IMR-90 (cell line): ENCODE results near the gene FBP1. TPM values are rescaled to one million over a fixed set of nuclear protein-coding genes. Genes with fewer than 3 reads are reported as not detected.

Experiments used
- ATAC-seq: fragments of 200-7000 bp; cut with Tn5 transposase; 2 replicates; pipeline ENCODE4 v1.9.1; 2020; ENCODE audit warnings: low read depth, mild to moderate bottlenecking, moderate library complexity
- BruUV-seq: library from RNA; stranded (reverse); fragments of 400-500 nt; replicated peaks from 2 replicates; lab custom pipeline; 2021; lab: Mats Ljungman, UMichigan
- CTCF ChIA-PET: fragments of 300-600 bp; formaldehyde crosslinking; extraction: SDS; loops from one replicate; lab custom pipeline; 2021; ENCODE audit warnings: antibody characterized with exemption; lab: Yijun Ruan, JAX
- POLR2A ChIA-PET: fragments of 300-600 bp; sonication (Branson Sonifier 250); formaldehyde crosslinking; loops from one replicate; lab custom pipeline; 2022; ENCODE audit warnings: antibody characterized with exemption; ENCODE audit not compliant: unreplicated experiment; lab: Charles Lee
- DNase-seq: peaks from one replicate; pipeline ENCODE4 v3.0.0; 2013
- H2AFZ ChIP-seq: replicated peaks from 2 replicates; pipeline ENCODE3; 2013; ENCODE audit warnings: low read length, mild to moderate bottlenecking; ENCODE audit not compliant: poor library complexity
- H2AK5ac ChIP-seq: 2 replicates; pipeline ENCODE4 v1.6.1; 2013; ENCODE audit warnings: low read depth, low read length, inconsistent platforms
- H2AK9ac ChIP-seq: replicated peaks from 2 replicates; pipeline ENCODE3; 2013; ENCODE audit warnings: mild to moderate bottlenecking, low read depth, low read length, moderate library complexity; ENCODE audit not compliant: poor library complexity
- H2BK120ac ChIP-seq: 2 replicates; pipeline ENCODE4 v1.6.1; 2013; ENCODE audit warnings: low read depth, low read length, inconsistent platforms
- H2BK15ac ChIP-seq: 3 replicates; pipeline ENCODE4 v1.6.1; 2013; ENCODE audit warnings: low read depth, low read length, inconsistent platforms
- H2BK20ac ChIP-seq: 2 replicates; pipeline ENCODE4 v1.6.1; 2013; ENCODE audit warnings: low read depth, mild to moderate bottlenecking, inconsistent platforms, low read length, moderate library complexity
- H2BK5ac ChIP-seq: 2 replicates; pipeline ENCODE4 v1.6.1; 2013; ENCODE audit warnings: mild to moderate bottlenecking, low read depth, low read length, inconsistent platforms; ENCODE audit not compliant: poor library complexity, severe bottlenecking
- H3K14ac ChIP-seq: replicated peaks from 2 replicates; pipeline ENCODE4 v1.6.1; 2013; ENCODE audit warnings: low read depth, low read length, inconsistent platforms
- H3K18ac ChIP-seq: 2 replicates; pipeline ENCODE4 v1.6.1; 2013; ENCODE audit warnings: low read depth, low read length, control low read depth
- H3K23ac ChIP-seq: 2 replicates; pipeline ENCODE4 v1.6.1; 2013; ENCODE audit warnings: low read depth, low read length, inconsistent platforms
- H3K27ac ChIP-seq: 2 replicates; pipeline ENCODE4 v1.5.1; 2013; ENCODE audit warnings: mild to moderate bottlenecking, control low read depth, low read length; ENCODE audit not compliant: insufficient read depth
- H3K27me3 ChIP-seq: 2 replicates; pipeline ENCODE4 v1.6.1; 2013; ENCODE audit warnings: low read length; ENCODE audit not compliant: control insufficient read depth, insufficient read depth
- H3K36me3 ChIP-seq: 2 replicates; pipeline ENCODE4 v1.6.1; 2013; ENCODE audit warnings: low read length, mixed read lengths; ENCODE audit not compliant: control insufficient read depth, insufficient read depth
- H3K4ac ChIP-seq: 2 replicates; pipeline ENCODE4 v1.6.1; 2013; ENCODE audit warnings: low read depth, low read length, inconsistent platforms
- H3K4me1 ChIP-seq: 2 replicates; pipeline ENCODE4 v1.6.1; 2013; ENCODE audit warnings: low read length, mixed read lengths; ENCODE audit not compliant: control insufficient read depth, insufficient read depth
- H3K4me2 ChIP-seq: 2 replicates; pipeline ENCODE4 v1.6.1; 2013; ENCODE audit warnings: low read depth, mild to moderate bottlenecking, control low read depth, low read length, moderate library complexity
- H3K4me3 ChIP-seq: 2 replicates; pipeline ENCODE4 v1.5.1; 2013; ENCODE audit warnings: low read depth, mild to moderate bottlenecking, control low read depth, low read length, moderate library complexity; ENCODE audit not compliant: insufficient read depth
- H3K56ac ChIP-seq: 2 replicates; pipeline ENCODE4 v1.6.1; 2013; ENCODE audit warnings: low read length, inconsistent platforms; ENCODE audit not compliant: insufficient read depth; ENCODE audit errors: extremely low read depth
- H3K79me1 ChIP-seq, 2 experiments: 2 replicates each; pipeline ENCODE4 v1.6.1; 2013; ENCODE audit warnings: low read length in 2 of 2, inconsistent platforms in 1 of 2, low read depth in 1 of 2
- H3K9ac ChIP-seq: 2 replicates; pipeline ENCODE4 v1.6.1; 2013; ENCODE audit warnings: low read depth, low read length, control low read depth
- H3K9me1 ChIP-seq: 2 replicates; pipeline ENCODE4 v1.6.1; 2013; ENCODE audit warnings: low read length, inconsistent platforms; ENCODE audit not compliant: insufficient read depth
- H3K9me3 ChIP-seq: 2 replicates; pipeline ENCODE4 v1.6.1; 2013; ENCODE audit warnings: low read length; ENCODE audit not compliant: control insufficient read depth, insufficient read depth
- H4K20me1 ChIP-seq: 2 replicates; pipeline ENCODE4 v1.6.1; 2013; ENCODE audit warnings: low read length, inconsistent platforms; ENCODE audit not compliant: insufficient read depth
- H4K5ac ChIP-seq: 2 replicates; pipeline ENCODE4 v1.6.1; 2013; ENCODE audit warnings: mild to moderate bottlenecking, low read depth, low read length, control low read depth
- H4K8ac ChIP-seq, 2 experiments: 2 replicates each; pipeline ENCODE4 v1.6.1; 2013; ENCODE audit warnings: low read depth in 2 of 2, low read length in 2 of 2, control low read depth in 1 of 2, inconsistent platforms in 1 of 2
- H4K91ac ChIP-seq: 2 replicates; pipeline ENCODE4 v1.6.1; 2013; ENCODE audit warnings: low read depth, low read length, inconsistent platforms; ENCODE audit not compliant: insufficient read depth
- BHLHE40 ChIP-seq: fragments of 150-350 bp; IDR thresholded peaks from 2 replicates; pipeline ENCODE4 v1.6.1; 2016; ENCODE audit warnings: mild to moderate bottlenecking, low read depth, low read length
- CEBPB ChIP-seq: IDR thresholded peaks from 2 replicates; pipeline ENCODE4 v1.6.1; 2012; ENCODE audit warnings: low read depth, low read length, improper control_type of control experiment
- CHD1 ChIP-seq: IDR thresholded peaks from 2 replicates; pipeline ENCODE4 v1.6.1; 2012; ENCODE audit warnings: low read depth, low read length, improper control_type of control experiment
- CTCF ChIP-seq: conservative IDR thresholded peaks from 2 replicates; pipeline ENCODE4 v1.5.1; 2012; ENCODE audit warnings: mild to moderate bottlenecking, low read depth, low read length, improper control_type of control experiment
- ELK1 ChIP-seq: fragments of 150-350 bp; IDR thresholded peaks from 2 replicates; pipeline ENCODE4 v1.6.1; 2016; ENCODE audit warnings: low read depth, mild to moderate bottlenecking, low read length, moderate library complexity, borderline replicate concordance
- FOS ChIP-seq: fragments of 150-350 bp; IDR thresholded peaks from 2 replicates; pipeline ENCODE4 v1.6.1; 2016; ENCODE audit warnings: low read depth, low read length
- MAFK ChIP-seq: IDR thresholded peaks from 2 replicates; pipeline ENCODE4 v1.6.1; 2012; ENCODE audit warnings: low read depth, low read length, improper control_type of control experiment
- MAZ ChIP-seq: IDR thresholded peaks from 2 replicates; pipeline ENCODE4 v1.6.1; 2012; ENCODE audit warnings: low read depth, mild to moderate bottlenecking, low read length, improper control_type of control experiment, moderate library complexity, borderline replicate concordance
- MXI1 ChIP-seq: IDR thresholded peaks from 2 replicates; pipeline ENCODE4 v1.6.1; 2012; ENCODE audit warnings: low read depth, mild to moderate bottlenecking, low read length, moderate library complexity, borderline replicate concordance
- NFE2L2 ChIP-seq: fragments of 150-350 bp; IDR thresholded peaks from 2 replicates; pipeline ENCODE4 v1.6.1; 2016; ENCODE audit warnings: low read depth, mild to moderate bottlenecking, low read length
- POLR2A ChIP-seq: IDR thresholded peaks from 2 replicates; pipeline ENCODE4 v1.6.1; 2012; ENCODE audit warnings: mild to moderate bottlenecking, low read depth, low read length
- RAD21 ChIP-seq: IDR thresholded peaks from 2 replicates; pipeline ENCODE4 v1.6.1; 2012; ENCODE audit warnings: low read length, improper control_type of control experiment
- RCOR1 ChIP-seq: IDR thresholded peaks from 2 replicates; pipeline ENCODE4 v1.6.1; 2012; ENCODE audit warnings: mild to moderate bottlenecking, low read length, improper control_type of control experiment; ENCODE audit not compliant: insufficient replicate concordance
- RFX5 ChIP-seq: IDR thresholded peaks from 2 replicates; pipeline ENCODE4 v1.8.0; 2012; ENCODE audit warnings: low read depth, mild to moderate bottlenecking, low read length, moderate library complexity
- SMC3 ChIP-seq: fragments of 150-350 bp; IDR thresholded peaks from 2 replicates; pipeline ENCODE4 v1.6.1; 2016; ENCODE audit warnings: low read depth, mild to moderate bottlenecking, antibody characterized with exemption, low read length, moderate library complexity
- USF2 ChIP-seq: fragments of 150-350 bp; IDR thresholded peaks from 2 replicates; pipeline ENCODE4 v1.6.1; 2017; ENCODE audit warnings: mild to moderate bottlenecking, antibody characterized with exemption, low read length, low read depth
- WGBS, 2 experiments: methylation state at CpG; one replicate each; pipeline versions ENCODE4 v1.1.5 to v1.1.7; 2013; ENCODE audit warnings: missing lambda C conversion rate in 2 of 2; ENCODE audit not compliant: insufficient read length in 1 of 2; ENCODE audit errors: extremely low coverage in 2 of 2; 5-methylcytosine and 5-hydroxymethylcytosine counted together
- dilution Hi-C: fragments of 300-500 bp; cut with HindIII; formaldehyde crosslinking; loops from one replicate; pipeline ENCODE4 v1.14.3; 2018; ENCODE audit warnings: low sequenced_read_pairs; ENCODE audit not compliant: unreplicated experiment
- in situ Hi-C: fragments of 300-500 bp; cut with MboI; formaldehyde crosslinking; loops from 3 replicates; pipeline ENCODE4 v1.14.3; 2019; ENCODE audit warnings: low sequenced_read_pairs, inconsistent platforms, mixed read lengths
- intact Hi-C: fragments of 100-400 bp; cut with micrococcal nuclease; formaldehyde crosslinking; loops from 2 replicates; pipeline ENCODE4 v1.10.0; 2022
- polyA plus RNA-seq, 3 experiments: library from polyadenylated mRNA; depleted of rRNA; stranded (reverse); fragments of >200 nt; gene quantifications; 2 replicates each; pipeline ENCODE4 v1.2.3, GENCODE V29; 2012; ENCODE audit warnings: low replicate concordance in 1 of 3
- total RNA-seq: library from RNA; depleted of rRNA; stranded (reverse); fragments of >200 nt; gene quantifications from 2 replicates; pipeline ENCODE4 v1.2.3, GENCODE V29; 2012

Gene FBP1
- total and polyA plus RNA-seq, 2 of the 4 experiments (the other 2 are of a cell fraction): not detected

- CTCF ChIA-PET: no interaction called here
Measured at GRCh38 chr9:94619026-94619425, 20.3 kb downstream of the FBP1 start.

More at GRCh38 chr9:94619026-94619425, 20.3 kb downstream of the FBP1 start:
- TF ChIP-seq CTCF (no peak), RAD21 (no peak), RCOR1 (no peak), MXI1 (no peak), SMC3 (no peak), RFX5 (no peak), CEBPB (no peak), MAFK (no peak), FOS (no peak), ELK1 (no peak), CHD1 (no peak), NFE2L2 (no peak), MAZ (no peak), USF2 (no peak), BHLHE40 (no peak), POLR2A (no peak)
- no peak overlapping the region for H3K23ac ChIP-seq
- no peak for DNase-seq
- H3K18ac ChIP-seq: no peak overlapping the region
- no peak overlapping the region for H2BK20ac ChIP-seq
- H2AK5ac ChIP-seq: no peak overlapping the region
- no peak overlapping the region for H3K56ac ChIP-seq
- no peak overlapping the region for H2BK5ac ChIP-seq
- H3K4me3 ChIP-seq: no peak overlapping the region
- no peak overlapping the region for H4K91ac ChIP-seq
- no peak overlapping the region for H4K8ac ChIP-seq
- H4K5ac ChIP-seq: no peak overlapping the region
- POLR2A ChIA-PET: no interaction called here
- no peaks in the 10 kb centered on the region for H3K79me1 ChIP-seq
- intact Hi-C loops: no loop called here
- 0% methylated on average over 1 of the region's 4 CpGs; no CpG with 5 or more reads in 1 of the 2 experiments for WGBS, 2 experiments
- dilution Hi-C loops: no loop called here
- no peak overlapping the region for H2BK15ac ChIP-seq
- no peak overlapping the region for H2BK120ac ChIP-seq
- H3K4ac ChIP-seq: no peak overlapping the region
- no peaks in the 10 kb centered on the region for H3K9me1 ChIP-seq
- in situ Hi-C loops: no loop called here
- ATAC-seq: no peak
- BruUV-seq: no TSS peak
- no peaks in the 10 kb centered on the region for H3K9me3 ChIP-seq
- H2AK9ac ChIP-seq: no peak overlapping the region
- H3K27ac ChIP-seq: no peak overlapping the region
- H3K4me2 ChIP-seq: no peak overlapping the region
- H2AFZ ChIP-seq: no peak overlapping the region
- no peak overlapping the region for H3K9ac ChIP-seq
- no peaks in the 10 kb centered on the region for H3K36me3 ChIP-seq
- H3K14ac ChIP-seq: no peak overlapping the region
- peaks cover 3% of the 10 kb centered on the region for H3K27me3 ChIP-seq
- H4K20me1 ChIP-seq: no peaks in the 10 kb centered on the region
- H3K4me1 ChIP-seq: no peaks in the 10 kb centered on the region
